Measurements from ENCODE around the gene ARNT2.

ARNT2 gene

DNA sequence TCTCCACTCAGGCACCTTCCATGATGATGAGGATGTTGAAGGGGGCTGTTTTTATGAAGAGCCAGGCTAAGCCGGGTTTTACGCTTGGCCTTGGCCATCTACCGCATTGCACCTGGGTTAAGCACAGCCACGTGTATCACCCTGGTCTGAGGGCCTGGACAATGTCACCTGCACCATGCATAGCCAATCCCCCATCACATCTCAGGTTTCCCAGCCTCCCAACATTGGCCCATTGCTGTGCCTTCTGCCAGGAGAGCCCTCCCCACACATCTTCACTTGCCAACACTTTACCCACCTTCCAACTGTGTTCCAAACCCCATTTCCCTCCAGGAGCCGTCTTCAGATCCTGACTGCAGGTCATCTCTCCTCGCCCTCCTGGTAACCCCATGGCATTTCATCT is 155.6 kb downstream of the ARNT2 start:
- no peak for DNase-seq

DNA sequence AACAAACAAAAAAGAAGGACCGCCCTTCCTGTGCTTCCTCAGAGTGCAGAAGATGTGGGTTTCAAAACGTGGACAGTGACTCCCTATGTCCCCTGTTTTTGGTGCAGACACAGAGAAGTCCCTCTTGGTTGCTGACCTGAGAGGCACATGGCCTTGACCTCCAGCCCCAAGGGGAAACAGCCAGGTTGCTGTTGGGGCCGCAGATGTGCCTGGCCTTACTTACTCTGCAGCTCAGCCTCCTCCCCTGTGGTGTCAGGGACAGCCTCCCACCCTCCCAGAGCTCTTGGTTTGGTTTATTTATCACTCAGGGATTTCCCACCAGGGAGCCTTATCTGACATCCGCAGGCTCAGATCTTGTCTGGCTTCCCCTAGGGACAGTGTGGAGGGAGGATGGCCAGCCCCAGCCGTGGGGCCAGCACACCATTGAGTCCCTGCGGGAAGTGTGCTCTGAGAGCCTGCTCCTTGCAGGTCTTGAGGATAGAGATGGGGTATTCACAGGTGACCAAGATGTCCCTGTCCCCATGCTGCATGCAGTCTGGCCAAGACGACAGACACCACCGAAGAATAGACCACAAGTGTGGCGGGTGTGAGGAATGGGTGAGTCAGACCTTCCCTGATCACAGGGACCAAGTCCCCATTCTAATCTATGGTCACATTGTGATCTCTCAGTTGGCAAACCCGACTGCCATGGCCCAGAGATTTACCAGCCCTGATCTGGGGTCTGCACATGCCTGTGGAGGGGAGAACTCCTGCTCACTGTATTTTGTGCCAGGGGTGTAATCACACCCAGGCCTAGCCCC is 156.6 kb downstream of the ARNT2 start:
- no peak for DNase-seq

DNA sequence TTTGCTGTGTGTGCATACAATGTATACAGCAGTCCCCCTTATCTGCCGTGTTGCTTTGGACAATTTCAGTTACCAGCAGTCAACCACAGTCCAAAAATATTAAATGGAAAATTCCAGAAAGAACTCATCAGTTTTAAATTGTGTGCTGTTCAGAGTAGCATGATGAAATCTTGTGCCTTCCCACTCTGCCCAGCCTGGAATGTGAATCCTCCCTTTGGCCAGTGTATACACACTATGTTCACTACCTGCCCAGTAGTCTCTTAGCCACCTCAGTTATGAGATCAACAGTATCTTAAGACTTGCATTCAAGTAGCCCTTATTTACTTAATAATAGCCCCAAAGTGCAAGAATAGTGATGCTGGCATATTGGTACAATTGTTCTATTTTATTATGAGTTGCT is 157.3 kb downstream of the ARNT2 start:
- DNase-seq: no peak

DNA sequence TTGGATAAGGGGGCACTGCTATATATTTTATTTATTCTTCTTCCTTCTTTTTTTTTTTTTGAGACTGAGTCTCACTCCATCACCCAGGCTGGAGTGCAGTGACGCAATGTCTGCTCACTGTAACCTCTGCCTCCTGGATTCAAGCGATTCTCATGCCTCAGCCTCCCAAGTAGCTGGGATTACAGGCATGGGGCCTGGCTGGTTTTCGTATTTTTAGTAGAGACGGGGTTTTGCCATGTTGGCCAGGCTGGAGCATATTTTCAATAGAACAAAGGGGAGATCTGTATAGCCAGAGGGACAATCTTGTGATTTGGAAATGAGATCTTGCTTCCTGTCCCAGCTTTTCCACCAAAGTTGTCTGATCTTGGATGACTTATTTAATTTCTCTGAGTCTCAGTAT is 157.9 kb downstream of the ARNT2 start:
- DNase-seq: no peak

DNA sequence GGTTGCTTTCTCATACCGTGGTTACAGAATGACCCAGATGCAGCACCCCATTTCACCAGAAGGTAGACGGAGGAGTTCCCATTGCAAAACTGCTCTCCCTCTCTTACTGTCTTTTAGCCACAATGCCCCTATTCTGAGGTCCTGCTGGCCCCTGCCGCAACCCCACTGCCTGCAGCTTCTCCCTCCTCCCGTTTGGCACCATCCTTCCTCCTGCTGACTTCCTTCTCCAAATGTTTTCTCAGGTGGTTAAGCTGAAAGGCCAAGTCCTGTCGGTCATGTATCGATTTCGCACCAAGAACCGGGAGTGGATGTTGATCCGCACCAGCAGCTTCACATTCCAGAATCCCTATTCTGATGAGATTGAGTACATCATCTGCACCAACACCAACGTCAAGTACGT is 158.7 kb downstream of the ARNT2 start:
- no peak for DNase-seq

DNA sequence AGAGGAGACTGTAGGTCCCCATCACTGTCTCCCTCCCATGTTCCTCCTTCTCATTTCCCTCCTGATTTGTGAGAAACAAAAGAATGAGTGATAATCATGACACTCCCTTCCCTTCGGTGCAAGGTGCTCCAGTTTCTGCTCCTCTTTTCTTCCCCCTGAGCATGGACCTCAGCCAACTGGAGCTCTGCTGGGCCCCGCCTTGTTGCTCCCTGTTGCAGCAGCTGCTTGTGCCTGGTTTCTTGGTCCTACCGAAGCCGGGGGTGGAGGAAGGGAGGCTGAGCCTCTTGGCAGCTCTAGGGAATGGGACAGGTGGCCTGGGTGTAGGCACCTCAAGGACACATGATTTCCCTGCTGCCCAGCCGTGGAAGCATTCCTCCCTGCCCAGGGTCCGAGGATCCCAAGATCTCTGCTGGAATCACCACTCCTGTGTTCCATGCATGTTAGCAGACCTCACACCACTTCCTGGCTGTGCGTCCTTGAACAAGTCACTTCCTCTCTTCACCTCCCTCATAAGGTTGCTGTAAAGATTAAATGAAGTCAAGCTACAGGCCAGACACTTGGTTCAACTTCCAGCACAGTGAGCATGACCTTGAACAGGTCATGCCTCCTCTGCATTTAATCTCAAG is 159.3 kb downstream of the ARNT2 start:
- DNase-seq: no peak

DNA sequence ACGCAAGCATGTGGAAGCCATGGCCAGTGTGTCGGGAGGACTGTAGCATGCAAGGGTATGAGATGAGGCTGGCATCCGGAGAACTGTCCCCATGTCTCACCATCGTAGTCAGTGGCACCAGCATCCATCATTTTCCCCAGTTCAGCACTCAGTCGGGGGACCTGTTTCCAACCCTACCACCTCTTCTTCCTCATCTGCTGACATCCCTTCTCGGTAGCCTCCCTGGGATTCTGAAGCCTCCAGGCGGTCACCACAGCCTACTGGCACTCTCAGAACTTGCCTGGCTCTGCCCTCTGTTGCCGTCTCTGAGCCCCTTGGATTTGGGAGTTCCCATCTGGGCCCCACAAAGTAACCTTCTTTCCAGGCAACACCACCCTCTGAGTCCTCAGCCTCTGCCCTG is 159.9 kb downstream of the ARNT2 start:
- no peak for DNase-seq

DNA sequence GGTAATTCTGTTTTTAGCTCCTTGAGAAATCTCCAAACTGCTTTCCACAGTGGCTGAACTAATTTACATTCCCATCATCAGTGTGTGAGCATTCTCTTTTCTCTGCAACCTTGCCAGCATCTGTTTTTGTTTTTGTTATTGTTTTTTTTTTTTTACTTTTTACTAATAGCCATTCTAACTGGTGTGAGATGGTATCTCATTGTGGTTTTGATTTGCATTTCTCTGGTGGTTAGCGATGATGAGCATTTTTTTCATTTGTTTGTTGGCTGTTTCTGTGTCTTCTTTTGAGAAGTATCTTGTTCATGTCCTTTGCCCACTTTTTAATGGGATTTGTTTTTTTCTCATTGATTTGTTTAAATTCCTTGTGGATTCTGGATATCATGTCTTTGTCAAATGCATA is 161.2 kb downstream of the ARNT2 start:
- no peak for DNase-seq

DNA sequence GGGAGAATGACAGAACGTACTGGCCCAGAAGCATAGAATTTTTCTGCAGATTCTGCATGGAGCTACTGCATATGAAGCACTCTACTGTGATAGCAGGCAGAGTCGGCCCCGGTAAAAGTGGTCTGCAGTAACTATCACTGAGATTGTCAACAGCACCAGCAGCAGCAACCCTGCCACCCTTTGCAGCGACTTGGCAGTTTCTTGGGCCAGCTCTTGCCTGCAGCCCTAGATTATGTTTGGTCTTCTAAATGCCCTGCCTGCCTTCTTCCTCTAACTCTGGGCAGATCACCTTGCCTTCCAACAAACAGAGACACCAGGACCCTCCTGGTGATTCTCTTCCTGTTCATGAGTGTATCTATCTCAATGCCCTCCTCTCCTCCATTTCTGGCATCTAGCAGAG is 161.8 kb downstream of the ARNT2 start:
- DNase-seq: no peak

DNA sequence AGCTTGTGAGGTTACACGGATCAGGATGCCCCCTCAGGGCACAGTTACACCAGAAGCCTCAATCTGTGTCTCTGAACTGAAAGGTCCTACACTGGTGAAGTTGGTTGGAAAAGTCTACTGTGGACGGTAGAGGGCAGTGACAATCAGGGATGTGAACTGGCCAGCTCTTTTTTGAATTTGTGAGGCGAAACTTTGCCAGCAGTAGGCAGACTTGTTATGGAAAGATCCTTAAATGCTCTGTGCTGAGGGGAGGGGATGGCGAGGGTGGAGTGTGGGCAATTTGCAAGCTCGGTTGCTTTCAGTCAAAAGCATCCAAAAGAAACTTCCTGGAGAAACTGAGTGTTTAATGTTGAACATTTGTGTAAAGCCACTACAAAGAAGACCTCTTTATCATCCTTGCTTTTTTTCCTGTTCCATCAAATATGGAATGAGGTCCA is 163.6 kb downstream of the ARNT2 start:
- DNase-seq: peak; percentile 60

DNA sequence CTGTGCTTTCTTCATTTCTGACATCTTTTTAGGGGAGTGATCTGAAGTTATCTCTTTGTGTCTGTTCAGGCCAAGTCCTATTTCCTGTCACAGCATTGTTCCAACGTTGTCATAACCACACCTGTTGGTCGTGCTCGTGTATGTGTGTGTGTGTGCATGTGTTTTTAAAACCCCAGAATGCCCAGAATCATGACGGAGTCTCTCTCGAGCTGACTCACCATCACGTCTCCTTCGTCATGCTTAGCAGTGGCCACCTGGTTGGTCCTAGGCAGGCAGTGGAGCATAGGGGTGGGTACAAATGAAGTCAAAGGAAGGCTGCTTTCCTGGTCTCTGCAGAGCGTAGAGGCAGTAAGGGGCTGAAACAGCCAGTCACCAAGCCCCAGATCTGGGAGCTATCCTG is 164.1 kb downstream of the ARNT2 start:
- no peak for DNase-seq

DNA sequence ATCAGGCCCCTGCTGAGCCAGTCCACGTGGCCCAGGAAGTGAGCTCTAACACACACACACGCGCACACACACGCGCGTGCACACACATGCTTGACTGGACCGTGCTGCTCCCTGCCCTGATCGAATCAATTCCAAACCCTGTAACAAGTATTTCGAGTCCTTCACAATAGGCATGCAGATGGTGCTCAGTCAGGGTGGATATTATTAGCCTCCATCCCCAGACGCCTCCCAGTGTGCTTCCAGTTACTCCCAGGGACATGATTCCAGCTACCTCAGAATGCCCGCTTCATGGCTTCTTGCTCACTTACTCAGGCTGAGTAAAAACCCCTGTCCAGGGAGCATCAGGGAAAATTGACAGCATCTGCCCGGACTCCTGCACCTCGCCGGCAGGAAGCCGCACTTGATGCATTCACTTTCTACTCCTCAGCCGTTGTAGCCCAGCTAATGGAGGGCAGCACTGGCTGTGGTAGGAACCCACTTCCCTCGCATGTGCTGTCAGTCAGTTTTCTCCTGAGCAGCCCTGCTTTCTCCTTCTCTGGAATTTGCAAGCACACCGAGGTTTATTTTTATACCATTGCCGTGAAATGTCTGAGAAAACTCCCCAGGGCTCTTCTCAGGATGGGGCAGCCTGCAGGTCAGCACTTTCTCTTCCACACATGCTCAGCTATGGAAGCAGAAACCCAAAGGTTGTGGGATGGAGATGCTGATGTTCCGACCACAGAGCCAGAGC is 164.9 kb downstream of the ARNT2 start:
- no peak for DNase-seq

DNA sequence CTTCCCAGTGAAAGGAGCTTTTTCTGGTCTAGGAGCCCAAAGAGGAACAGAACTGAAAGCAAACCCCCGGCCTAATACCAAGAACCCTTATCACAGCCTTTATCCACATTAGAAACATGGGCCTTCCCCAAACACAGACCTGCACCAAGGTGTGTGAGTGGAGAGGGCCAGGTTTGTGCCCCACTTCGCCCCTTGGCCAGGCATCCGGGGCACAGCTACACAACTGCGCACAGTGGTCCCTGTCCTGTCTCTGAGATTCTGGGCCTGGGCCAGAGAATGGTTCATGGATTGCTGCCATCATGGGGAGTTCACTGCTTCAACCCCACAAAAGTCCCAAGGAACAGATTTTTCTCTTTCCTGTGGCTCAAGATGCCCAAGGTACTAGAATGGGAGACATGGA is 165.5 kb downstream of the ARNT2 start:
- no peak for DNase-seq

DNA sequence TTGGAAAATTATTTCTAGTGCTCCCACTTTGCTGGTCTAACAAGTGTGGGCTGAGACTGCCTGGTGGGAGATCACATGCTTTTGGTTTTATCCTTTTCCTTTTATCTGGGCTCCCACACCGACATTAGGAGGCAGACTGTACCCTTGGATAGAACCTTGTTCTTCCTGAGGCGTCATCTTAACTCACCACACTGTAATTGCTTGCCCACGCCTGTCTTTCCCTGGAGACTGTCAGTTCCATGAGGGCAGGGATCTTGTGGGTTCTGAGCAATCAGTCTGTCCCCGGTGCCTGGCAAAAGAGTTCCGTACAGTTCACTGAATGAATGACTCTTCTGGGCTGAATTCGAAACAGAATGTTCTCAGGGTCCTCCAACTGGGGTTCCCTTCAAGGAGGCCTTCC is 166.4 kb downstream of the ARNT2 start:
- no peak for DNase-seq

DNA sequence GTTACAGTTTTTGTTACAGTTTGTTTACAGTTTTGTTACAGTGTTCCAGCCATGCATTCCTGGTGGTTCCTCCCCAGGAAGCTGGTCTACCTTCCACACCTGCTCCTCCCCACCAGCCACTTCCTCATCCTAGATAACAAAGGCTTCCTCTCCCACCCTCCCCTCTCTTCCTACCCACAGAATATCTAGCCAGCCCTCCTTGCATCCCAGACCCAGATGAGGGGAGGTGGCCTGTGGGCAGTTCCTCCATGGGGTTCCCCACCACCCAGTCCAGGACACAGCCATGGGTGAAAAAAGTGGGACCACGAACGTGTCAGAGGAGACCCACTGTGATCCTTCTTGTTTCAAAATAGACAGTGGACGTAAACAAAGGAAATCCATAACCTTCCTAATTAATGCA is 168.2 kb downstream of the ARNT2 start:
- no peak for DNase-seq

DNA sequence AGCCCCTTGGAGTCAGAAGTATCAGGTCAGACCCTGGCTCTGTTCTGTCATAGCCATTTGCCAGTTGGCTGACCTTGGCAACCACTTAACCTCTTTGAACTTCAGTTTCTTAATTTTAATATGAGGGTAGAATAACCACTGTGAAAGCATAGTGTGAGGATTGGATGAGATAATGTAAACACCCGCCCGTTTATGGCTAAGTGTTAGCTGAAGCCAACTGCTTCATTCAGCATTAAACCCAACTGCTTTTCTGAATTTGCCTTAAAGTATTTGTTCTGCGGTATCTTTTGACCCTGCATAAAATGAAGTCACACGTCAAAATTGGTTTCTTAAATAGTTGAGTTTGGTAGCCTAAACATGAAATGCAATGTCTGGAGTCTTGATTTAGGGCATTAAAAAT is 169.4 kb downstream of the ARNT2 start:
- DNase-seq: no peak

DNA sequence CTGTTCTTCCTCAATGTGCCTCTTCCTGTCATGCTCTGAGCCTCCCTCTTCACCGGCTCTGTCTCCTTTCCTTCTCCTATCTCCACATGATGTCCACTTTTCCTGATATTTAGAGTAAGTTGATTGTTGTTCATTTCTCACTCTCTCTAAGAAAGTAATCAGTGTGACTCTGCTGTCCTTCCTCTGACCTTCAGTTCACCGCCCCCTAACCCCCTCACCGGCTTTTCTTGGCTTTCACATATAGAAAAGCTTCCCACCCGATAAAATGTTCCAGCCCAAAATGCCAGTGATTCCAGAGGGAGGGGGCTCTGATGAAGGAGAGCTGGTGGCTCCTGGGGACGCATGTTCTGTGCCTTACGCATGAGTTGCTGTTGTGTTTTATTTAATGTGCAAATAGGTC is 170.4 kb downstream of the ARNT2 start:
- no peak for DNase-seq

DNA sequence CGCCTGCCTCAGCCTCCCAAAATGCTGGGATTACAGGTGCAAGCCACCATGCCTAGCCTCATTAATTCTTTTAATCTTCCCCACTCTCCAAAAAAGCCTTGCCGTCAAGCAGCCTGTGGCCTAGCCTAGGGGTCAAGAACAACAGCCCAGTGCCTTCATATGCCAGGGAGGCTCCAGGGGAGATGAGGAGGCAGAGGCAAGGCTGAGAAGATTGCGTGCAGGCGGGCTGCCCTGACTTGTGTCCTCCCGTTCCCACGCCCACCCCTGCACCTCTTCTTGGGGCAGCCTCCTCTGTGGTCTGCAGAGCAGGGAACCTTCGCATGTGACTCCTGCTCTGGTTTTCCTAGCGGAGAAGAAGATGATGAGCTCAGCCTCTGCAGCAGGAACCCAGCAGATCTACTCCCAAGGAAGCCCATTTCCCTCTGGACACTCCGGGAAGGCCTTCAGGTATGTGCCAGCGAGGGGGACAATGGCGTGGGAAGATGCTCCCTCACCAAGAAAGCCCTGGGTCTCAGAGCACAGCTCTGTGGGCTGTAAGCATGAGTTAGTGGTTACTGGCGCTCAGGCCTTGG is 172.4 kb downstream of the ARNT2 start:
- DNase-seq: no peak

DNA sequence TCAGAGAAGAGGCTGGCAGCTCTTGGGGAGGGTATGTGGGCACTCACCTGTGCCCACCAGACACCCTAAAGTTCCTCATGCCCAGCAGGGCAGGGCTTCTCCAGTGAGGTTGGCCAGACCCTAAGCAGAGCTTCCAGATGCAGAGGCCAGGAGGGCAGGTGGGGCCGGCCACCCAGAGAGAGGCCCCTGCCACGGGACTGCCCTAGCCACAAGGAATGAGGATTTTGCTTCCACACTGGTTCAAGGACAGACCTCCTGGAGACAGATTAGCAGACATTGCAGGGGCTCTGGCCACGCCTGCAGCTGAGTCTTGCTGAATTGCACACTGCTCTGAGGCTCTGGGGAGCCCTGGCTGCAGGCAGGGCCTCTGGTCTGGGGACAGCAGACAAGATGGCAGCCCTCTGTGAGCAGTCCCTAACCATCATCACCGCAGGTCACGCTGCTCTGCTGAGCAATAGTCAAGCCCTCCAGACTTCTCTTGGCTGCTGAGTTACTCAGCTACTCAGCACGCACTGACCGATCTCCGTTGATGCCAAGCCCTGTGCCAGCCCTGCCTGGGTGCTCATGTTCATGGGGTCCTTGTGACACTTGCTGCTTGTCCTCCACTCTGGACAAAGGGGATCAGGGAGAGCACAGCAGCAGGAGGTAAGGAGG is 173.5 kb downstream of the ARNT2 start:
- DNase-seq: no peak

DNA sequence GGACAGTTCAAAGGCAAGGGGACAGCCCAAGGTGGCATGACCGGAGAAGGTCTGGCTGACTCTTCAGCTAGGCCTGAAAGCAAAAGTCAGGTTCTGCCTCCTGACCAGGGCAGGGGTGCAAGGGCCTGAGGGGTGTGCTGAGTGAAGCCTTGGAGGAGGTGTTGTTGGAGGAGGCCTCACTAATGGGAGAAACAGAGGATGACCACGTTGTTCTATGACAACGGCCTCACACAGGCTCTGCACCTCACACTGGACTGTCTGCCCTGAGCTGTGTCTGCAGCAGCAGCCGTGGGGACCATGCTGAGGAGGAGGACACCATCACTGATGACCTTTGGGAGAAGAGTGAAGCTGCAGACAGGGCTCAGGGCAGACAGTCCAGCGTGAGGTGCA is 174.0 kb downstream of the ARNT2 start:
- no peak for DNase-seq

DNA sequence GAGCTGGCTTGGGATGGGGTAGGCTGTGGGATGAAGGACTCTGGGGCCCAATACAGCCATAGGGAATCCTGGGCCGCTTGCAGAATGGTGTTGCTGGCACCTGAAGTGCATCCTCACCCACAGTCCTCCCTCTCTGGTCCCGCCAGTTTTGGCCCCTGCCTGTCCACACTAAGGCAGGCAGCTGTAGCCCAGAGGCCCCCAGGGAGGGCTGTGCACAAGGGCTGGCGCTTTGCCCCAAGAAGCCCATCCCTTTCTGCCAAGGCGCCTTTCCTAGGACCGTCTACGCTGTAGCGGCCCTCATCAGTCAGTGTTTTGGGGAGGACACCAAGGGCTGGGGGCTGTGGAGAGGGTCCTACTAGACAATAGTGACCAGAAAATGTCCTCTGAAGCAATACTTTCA is 174.7 kb downstream of the ARNT2 start:
- no peak for DNase-seq

DNA sequence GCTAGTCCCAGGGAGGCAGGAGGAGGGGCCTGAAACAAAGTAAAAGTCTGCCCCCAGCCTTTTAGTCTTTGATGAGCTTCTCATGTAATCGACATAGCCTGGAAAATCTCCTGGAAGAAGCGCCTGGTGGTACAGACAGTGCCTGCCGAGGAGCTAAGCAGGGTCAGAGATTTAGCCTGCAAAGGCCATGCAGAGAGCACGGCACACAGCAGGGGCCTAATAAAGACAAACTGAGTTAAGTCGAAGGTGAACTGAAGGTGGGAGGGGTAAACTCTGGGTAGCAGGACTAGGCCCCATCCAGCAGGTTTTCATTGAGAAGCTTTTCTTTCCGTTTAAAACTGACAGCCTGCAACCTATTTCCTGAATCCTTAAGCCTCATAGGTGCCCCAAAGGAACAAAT is 175.4 kb downstream of the ARNT2 start:
- no peak for DNase-seq

DNA sequence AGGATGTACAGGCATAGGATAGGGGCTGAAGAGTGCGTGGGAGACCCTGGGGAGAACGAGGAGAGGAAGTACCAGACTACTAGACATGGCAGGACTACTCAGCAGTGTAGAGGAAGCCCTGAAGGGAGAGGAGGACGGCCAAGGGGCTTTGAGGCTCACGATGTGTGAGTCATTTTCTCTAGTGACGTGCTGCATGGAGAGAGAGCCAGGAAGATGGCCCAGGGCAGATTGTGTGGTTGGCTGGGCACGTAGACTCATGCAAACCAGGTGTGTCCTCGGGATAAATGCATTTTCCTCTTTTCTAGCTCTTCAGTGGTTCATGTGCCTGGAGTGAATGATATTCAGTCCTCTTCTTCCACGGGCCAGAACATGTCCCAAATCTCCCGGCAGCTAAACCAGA is 175.9 kb downstream of the ARNT2 start:
- DNase-seq: no peak
